ENCODE results near the gene NUBP1.

Gene NUBP1

GRCh38 chr16:10761373-10761772, 17.7 kb downstream of the NUBP1 start:
- H3K4me3 ChIP-seq (replicated peaks; ENCODE audit: low read depth, low read length): no peak overlapping the region
- no peak for DNase-seq (ENCODE audit: low read depth)

GRCh38 chr16:10762336-10763016, 18.8 kb downstream of the NUBP1 start:
- no peak for DNase-seq (ENCODE audit: low read depth)
- no peak overlapping the region for H3K4me3 ChIP-seq (replicated peaks; ENCODE audit: low read depth, low read length)
- TF ChIP-seq CTCF (IDR thresholded peaks at IDR 0.05; ENCODE audit: low read length, missing control alignments): no peak

More at GRCh38 chr16:10761373-10761772, 17.7 kb downstream of the NUBP1 start:
- no peak for TF ChIP-seq CTCF (IDR thresholded peaks at IDR 0.05; ENCODE audit: low read length, missing control alignments)

DNA sequence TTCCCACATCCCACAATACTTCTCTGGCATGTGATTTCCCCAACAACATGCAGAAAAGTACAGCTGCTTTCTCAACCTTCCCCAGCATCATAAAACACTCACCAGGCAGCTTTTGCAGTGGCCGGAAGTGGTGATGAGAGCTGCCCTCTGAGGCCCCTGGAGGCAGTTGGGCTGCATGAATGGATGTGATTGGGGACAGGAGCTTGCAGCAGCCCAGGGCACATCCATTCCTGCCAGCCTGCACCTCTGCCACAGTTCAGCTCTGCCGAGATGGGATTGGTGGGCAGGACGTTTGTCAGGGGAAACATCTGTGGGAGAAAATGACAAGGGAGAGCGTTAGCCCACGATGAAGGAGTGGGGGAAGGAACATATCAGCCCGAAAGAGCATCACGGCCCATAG, 19.8 kb downstream of the NUBP1 start:
- no peak for TF ChIP-seq CTCF (IDR thresholded peaks at IDR 0.05; ENCODE audit: low read length, missing control alignments)
- no peak overlapping the region for H3K4me3 ChIP-seq (replicated peaks; ENCODE audit: low read depth, low read length)
- no peak for DNase-seq (ENCODE audit: low read depth)

DNA sequence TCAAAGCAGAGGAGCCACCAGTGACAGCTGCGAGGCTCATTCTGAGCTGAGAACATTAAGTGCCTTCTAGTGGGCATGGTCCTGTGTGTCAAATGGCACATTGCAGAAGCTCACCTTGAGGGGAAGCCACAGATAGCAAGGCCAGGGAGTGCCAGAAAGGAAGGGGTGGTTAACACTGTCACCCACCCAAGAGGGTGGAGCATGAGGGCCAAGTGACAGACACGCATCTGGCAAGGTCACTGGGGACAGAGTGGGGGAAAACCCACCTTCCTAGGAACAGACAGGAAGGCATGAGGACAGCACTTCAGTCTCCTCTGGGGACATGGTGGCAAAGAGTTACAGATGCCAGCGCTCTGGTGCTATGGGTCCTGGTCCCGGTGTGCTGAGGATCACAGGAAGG, 22.1 kb downstream of the NUBP1 start:
- TF ChIP-seq CTCF (IDR thresholded peaks at IDR 0.05; ENCODE audit: low read length, missing control alignments): no peak
- H3K4me3 ChIP-seq (replicated peaks; ENCODE audit: low read depth, low read length): no peak overlapping the region
- no peak for DNase-seq (ENCODE audit: low read depth)

DNA sequence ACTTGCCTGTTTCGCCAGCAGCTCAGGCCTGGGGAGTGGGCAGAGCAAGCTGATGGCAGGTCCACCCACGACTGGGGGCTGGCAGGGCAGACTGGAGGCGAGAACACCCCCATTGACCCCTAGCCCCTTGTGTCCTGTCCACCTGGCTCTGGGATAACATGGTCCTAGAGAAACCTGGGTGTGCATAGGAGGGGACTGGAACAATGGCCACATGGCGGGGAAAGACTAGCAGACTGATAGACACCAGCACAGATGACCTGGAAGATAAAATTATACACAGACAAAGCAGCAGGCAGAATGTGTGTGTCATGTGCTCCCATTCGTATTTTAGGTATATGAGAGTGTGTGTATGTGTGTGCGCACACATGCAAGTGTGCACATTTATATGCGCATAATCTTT, 23.5 kb downstream of the NUBP1 start:
- no peak overlapping the region for H3K4me3 ChIP-seq (replicated peaks; ENCODE audit: low read depth, low read length)
- TF ChIP-seq CTCF (IDR thresholded peaks at IDR 0.05; ENCODE audit: low read length, missing control alignments): no peak

GRCh38 chr16:10769381-10769780, 25.7 kb downstream of the NUBP1 start:
- DNase-seq (ENCODE audit: low read depth): no peak
- TF ChIP-seq CTCF (IDR thresholded peaks at IDR 0.05; ENCODE audit: low read length, missing control alignments): no peak
- no peak overlapping the region for H3K4me3 ChIP-seq (replicated peaks; ENCODE audit: low read depth, low read length)

More for the DNA sequence above, 23.5 kb downstream of the NUBP1 start:
- no peak for DNase-seq (ENCODE audit: low read depth)

GRCh38 chr16:10770907-10771306, 27.3 kb downstream of the NUBP1 start:
- TF ChIP-seq CTCF (IDR thresholded peaks at IDR 0.05; ENCODE audit: low read length, missing control alignments): no peak
- no peak overlapping the region for H3K4me3 ChIP-seq (replicated peaks; ENCODE audit: low read depth, low read length)
- DNase-seq (ENCODE audit: low read depth): peak; percentile 4

All from fibroblast of pulmonary artery (primary cell).